HG03135 (cell line): ENCODE data around the gene LRRC53.

ENCODE experiments used
- ATAC-seq: cut with Tn5 transposase; IDR thresholded peaks from one replicate; pipeline ENCODE4 v1.9.1; 2021; ENCODE audit warnings: mild to moderate bottlenecking, moderate library complexity; ENCODE audit not compliant: unreplicated experiment

The LRRC53 gene

GRCh38 chr1:74512170-74512915, at the start of gene LRRC53:
TSS of gene LRRC53 (minus strand) at chr1:74512611. CDS start at chr1:74483349, 29,262 bp downstream.
- no peak for ATAC-seq

- no peak for ATAC-seq
Observed at GRCh38 chr1:74549932-74550331, 37.5 kb upstream of the LRRC53 start.

GRCh38 chr1:74548961-74549750, 36.7 kb upstream of the LRRC53 start:
- no peak for ATAC-seq

GRCh38 chr1:74545821-74546220, 33.4 kb upstream of the LRRC53 start:
- ATAC-seq, result no peak

- ATAC-seq, result no peak
Observed at GRCh38 chr1:74534241-74534640, 21.8 kb upstream of the LRRC53 start.

GRCh38 chr1:74531796-74532195, 19.4 kb upstream of the LRRC53 start:
- no peak for ATAC-seq

GRCh38 chr1:74530892-74531291, 18.5 kb upstream of the LRRC53 start:
- ATAC-seq, result no peak

- ATAC-seq, result no peak
Observed at GRCh38 chr1:74528123-74528522, 15.7 kb upstream of the LRRC53 start.

- no peak for ATAC-seq
Observed at GRCh38 chr1:74526708-74527107, 14.3 kb upstream of the LRRC53 start.

GRCh38 chr1:74523873-74524480, 11.6 kb upstream of the LRRC53 start:
- ATAC-seq, result no peak

GRCh38 chr1:74522148-74522547, 9.7 kb upstream of the LRRC53 start:
- ATAC-seq, result no peak

- no peak for ATAC-seq
Observed at GRCh38 chr1:74517599-74518051, 5.2 kb upstream of the LRRC53 start.

GRCh38 chr1:74513411-74514300, 1.2 kb upstream of the LRRC53 start:
- no peak for ATAC-seq

GRCh38 chr1:74508449-74508848, 4.0 kb downstream of the LRRC53 start:
- no peak for ATAC-seq

- no peak for ATAC-seq
Observed at GRCh38 chr1:74505928-74506710, 6.3 kb downstream of the LRRC53 start.

- no peak for ATAC-seq
Observed at GRCh38 chr1:74504933-74505512, 7.4 kb downstream of the LRRC53 start.

- ATAC-seq, result peak; percentile 91
Observed at GRCh38 chr1:74504125-74504932, 8.1 kb downstream of the LRRC53 start.

- ATAC-seq, result no peak
Observed at GRCh38 chr1:74502858-74503257, 9.6 kb downstream of the LRRC53 start.

GRCh38 chr1:74502432-74502831, 10.0 kb downstream of the LRRC53 start:
- no peak for ATAC-seq
